GM18508 (cell line): ENCODE measurements around the gene NPAS3.
"Not testable (repeated sequence)": the region's sequence is repeated elsewhere in the genome, so short reads cannot be mapped to it uniquely, and the experiment has no call there.

Experiments
- ATAC-seq: cut with Tn5 transposase; IDR thresholded peaks from one replicate; pipeline ENCODE4 v1.9.1; 2021; ENCODE audit warnings: moderate number of reproducible peaks; ENCODE audit not compliant: insufficient read depth, unreplicated experiment

NPAS3 gene

DNA sequence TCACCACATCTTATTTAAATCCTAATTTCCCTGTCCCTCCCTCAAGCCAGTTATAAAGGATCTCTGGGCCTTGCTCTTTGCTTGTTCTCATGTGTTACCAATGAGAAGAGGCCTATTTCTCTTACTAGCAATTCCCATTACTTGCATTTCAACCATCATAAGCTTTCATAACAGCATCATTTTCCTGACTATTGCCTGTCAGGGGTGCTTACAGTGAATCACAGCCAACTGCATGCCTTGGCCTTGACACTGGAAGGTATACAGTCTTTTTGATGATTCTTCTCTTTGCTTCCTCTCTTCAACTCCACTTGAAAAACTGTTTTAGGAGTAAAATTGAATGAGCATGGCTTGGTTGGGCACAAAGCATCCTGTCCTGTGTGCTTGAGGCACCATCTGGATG, 127.0 kb downstream of the NPAS3 start:
- ATAC-seq, result no peak

DNA sequence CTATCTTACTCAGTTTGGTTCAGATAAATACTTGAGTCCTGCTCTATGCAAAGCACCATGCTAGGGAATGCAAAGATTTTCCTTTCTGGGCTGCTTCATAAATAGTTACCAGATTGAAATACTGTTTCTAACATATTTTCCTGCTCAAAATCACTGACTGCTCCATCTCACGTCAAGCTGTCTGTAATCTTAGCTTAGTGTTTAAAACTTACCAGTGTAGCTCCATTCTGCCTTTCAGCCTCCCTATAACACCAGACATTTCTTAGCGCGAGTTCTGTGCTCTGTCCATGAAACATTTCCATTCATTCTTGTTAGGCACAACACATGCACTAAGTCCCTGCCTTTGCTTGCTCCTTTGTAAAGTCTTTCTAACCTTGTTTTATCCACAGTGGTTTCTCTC, 129.4 kb downstream of the NPAS3 start:
- ATAC-seq, result no peak

- no peak for ATAC-seq
Observed at GRCh38 chr14:33068626-33069025, 129.9 kb downstream of the NPAS3 start.

DNA sequence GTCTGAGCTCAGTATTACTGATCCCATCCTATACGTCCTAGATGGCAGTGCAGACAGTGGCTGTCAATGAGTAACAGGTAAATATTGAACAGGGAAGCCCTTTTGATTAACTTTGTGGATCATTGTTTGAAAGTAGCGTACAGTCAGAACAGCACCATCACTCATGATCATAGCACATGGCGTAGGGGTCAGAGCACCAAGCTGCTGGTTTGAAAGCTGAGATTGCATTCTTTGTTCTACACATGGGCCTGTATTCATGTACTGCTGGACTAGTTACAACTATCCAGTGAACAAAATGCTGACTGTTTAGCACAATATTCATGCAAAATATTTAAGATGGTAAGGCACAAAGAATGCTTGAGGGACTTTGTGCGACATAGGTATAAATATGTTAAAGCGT, 131.8 kb downstream of the NPAS3 start:
- no peak for ATAC-seq

DNA sequence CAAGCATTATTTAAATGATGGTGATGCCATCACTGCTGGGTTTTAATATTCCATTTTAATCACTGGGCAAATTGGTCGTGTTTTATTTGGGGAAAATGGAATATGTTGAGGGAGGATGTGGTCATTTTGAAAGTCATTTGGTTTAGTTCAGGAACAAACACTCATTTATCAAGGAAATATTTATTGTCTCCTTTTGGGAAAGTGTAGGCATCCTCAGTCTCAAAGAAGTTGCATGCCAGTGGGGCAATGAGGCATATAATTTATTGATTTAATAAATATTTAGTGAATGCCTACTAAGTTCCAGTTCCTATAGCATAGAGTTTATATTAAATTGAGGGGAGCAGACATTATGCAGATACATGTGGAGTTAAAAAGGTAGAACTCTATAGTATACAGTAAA, 134.3 kb downstream of the NPAS3 start:
- ATAC-seq, result no peak

DNA sequence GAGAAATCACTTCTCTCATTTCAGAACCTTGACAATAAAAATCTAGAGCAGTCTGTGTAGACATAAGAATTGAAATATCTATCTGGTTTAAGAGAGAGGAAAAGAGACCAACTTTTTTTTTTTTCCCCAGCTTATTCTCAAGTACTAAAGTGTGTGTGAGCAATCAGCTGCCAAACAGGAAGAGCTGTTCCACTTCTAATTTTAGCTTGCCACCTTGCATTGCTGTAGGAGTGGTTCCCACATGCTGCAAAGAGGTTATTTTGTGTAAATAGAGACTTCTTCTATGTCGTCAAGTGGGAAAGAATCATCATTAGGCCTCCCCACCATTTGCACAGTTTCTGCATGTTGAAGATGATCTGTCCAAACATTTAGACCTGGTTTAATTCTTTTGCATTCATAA, 142.6 kb downstream of the NPAS3 start:
- ATAC-seq, result no peak

DNA sequence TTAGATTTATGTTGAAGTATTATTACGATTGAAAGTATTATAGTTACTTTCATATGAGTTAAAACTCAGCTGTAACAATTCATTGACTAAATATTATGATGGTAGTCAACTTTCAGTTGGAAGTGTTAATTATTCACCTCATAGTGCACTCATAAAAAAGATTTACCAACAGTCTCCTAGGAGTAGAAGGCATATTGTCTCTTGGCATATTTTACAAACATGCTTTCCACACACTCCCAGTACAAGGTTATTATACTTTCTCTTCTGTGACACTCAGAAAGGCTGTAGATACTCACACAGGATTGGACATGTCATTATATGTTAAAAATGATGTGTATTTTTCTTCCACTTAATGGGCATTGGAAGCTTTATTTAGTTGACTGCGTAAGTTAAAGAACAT, 147.1 kb downstream of the NPAS3 start:
- ATAC-seq, result no peak

GRCh38 chr14:33088274-33088673, 149.6 kb downstream of the NPAS3 start:
- not testable (repeated sequence) for ATAC-seq

- ATAC-seq, result no peak
Observed at GRCh38 chr14:33098016-33098415, 159.3 kb downstream of the NPAS3 start.

DNA sequence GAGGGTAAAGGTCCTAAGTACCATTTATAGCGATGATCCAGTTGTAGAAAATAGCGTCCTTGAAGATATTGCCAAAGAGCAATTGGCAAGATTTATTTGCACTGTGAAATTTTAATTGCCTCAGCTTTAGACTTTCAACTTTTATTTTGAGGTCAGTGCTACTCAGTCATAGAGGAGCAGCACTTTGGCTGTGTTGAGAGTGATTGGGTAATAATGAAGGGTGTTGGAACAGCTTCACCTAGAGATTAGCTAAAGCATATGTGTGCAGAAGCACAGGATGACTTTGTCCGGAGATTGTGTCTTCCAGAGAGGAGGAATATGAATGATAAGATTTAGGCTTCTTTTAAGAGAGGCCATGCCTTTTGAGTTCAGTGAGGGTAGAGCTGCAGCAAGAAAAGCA, 164.8 kb downstream of the NPAS3 start:
- ATAC-seq, result no peak

GRCh38 chr14:33103966-33104365, 165.3 kb downstream of the NPAS3 start:
- no peak for ATAC-seq

DNA sequence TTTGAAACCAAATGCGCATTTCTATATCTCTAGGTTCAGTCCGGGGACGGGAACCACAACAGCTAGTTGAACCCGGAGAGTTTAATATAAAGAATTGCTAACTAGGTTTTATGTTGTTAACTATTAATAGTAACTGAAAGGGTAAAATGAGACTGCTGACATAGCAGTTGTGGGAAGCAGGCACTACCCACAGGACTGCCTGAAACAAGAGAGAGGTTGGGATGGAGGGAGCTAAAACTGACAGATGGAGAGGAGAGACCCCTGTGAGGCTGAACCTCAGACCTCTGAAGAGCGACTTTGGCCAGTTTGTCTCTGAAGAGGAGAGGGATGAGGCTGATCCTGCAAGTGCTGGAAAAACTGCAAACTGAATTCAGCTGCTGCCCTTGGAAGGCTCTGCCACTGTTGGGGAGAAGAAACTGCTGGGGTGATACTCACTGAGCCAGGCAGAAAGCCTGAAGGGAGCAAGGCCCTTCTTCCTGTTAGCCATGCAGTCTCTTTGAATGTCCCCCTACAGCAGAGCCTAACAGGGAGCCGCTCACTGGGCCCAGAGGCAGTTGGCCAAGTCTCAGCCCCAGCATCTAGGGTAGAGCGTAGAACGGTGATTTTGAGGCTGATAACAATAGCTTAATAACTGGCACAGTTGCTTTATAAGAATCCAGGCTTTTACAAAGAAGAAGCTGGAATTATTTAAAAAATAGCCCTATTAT, 172.2 kb downstream of the NPAS3 start:
- no peak for ATAC-seq

GRCh38 chr14:33114331-33114730, 175.7 kb downstream of the NPAS3 start:
- ATAC-seq, result no peak

- ATAC-seq, result no peak
Observed at GRCh38 chr14:33118668-33119067, 180.0 kb downstream of the NPAS3 start.

- no peak for ATAC-seq
Observed at GRCh38 chr14:33120341-33120740, 181.7 kb downstream of the NPAS3 start.

- ATAC-seq, result no peak
Observed at GRCh38 chr14:33120966-33121365, 182.3 kb downstream of the NPAS3 start.

DNA sequence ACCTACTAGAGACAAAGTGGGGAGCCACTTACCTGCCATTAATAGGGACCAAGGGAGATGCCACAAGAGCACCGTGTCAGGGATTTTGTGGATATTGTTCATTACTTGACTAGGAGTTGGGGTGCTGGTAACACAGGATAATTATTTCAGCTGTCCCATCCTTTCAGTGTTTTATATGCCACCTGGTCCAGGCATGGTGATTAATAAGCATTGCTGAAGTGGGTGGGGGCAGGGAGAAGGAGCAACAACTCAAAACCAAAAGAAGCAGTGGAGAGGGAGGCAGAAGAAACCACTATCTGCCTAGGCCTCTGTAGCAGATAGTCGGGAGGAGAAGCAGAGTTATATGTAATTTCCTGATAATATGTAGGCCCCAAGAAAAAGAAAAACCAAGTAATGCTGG, 184.6 kb downstream of the NPAS3 start:
- ATAC-seq, result no peak

DNA sequence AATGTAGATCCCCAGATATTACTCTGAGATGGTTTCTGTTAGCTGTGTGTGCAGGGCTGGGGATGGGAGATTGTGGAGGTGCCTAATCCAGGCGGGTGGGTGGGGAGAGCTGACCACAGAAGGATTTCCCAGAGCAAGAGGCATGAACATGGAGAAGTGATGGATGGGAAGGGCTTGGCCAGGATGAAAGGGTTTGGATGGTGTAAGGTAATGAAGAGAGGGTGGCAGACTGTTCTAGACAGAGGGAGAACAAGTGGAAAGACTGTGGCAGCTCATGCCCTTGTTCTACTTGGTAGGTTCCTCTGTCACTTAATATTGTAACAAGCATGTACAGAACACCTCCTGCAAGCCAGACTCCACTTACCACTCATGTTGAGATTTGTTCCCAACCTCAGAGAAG, 187.8 kb downstream of the NPAS3 start:
- no peak for ATAC-seq

DNA sequence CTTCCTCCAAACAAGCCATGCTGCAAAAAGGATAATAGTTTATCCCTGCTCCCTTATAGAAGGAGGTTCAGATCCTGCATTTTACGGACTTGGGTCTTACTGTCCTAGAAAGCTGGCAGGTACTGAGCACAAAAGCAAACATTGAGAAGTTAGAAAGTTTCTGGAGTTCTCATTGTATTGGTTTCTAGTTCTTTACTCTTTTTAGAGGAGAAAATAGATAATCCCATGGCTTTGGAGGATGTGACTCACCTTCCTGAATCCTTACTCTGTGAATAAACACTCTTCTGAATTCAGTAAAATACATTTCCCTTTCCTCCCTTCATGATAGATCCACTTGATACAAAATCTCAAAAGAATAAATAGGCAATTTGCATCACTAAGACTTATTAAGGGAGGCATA, 188.9 kb downstream of the NPAS3 start:
- no peak for ATAC-seq

- ATAC-seq, result no peak
Observed at GRCh38 chr14:33131801-33132200, 193.1 kb downstream of the NPAS3 start.

GRCh38 chr14:33134162-33134561, 195.5 kb downstream of the NPAS3 start:
- no peak for ATAC-seq

- ATAC-seq, result no peak
Observed at GRCh38 chr14:33134975-33135374, 196.3 kb downstream of the NPAS3 start.
